ENCODE data around the gene RERE. TPM values are rescaled to one million over a fixed set of nuclear protein-coding genes. Genes with fewer than 3 reads are reported as not detected.

Gene RERE
- total RNA-seq, 1 experiment from 2014 or later: 217 TPM

DNA sequence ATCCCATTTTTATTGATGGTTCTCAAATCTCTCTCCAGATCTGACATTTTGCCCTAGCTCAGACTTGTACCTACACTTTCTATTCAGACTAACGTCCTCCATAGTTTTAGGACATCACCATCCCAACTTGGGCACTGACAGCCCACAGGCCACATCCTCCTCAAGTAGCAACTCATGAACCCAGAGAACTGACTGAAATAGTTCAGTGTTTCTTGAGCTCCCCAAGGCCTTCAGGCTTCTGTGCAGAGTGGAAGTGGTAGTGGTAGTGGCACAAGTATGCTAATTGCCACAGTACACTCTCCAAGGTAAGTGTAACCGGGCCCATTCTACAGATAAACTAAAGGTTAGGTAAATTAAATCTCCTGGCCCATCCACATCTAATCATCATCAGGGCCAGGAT, 387.0 kb downstream of the RERE start:
- no TSS peak for BruUV-seq (replicated peaks)
- Histone ChIP-seq H3K4me3 (ENCODE audit: low read depth in 2 of 2, low read length in 2 of 2) (no peak overlapping the region), H3K4me1 (ENCODE audit: control insufficient read depth, insufficient read depth, low read length) (peaks cover 5% of the 10 kb centered on the region; the same call in 1 of the 2 replicates), H3K27me3 (ENCODE audit: control insufficient read depth, insufficient read depth, low read length) (no peaks in the 10 kb centered on the region), H3K36me3 (ENCODE audit: control insufficient read depth, insufficient read depth, low read length) (no peaks in the 10 kb centered on the region), H3K9me3 (ENCODE audit: control insufficient read depth, insufficient read depth, low read depth, low read length) (no peaks in the 10 kb centered on the region), H3K27ac (ENCODE audit: low read length) (no peak overlapping the region)
- POLR2A ChIA-PET: no interaction called here
- no peak for DNase-seq (ENCODE audit: low read depth, low spot score)
- ATAC-seq: no peak
- intact Hi-C loops (cut with micrococcal nuclease; ENCODE audit: unreplicated experiment): no loop called here
- CTCF ChIA-PET: no interaction called here
- no peak for TF ChIP-seq CTCF (IDR thresholded peaks at IDR 0.05)
- no peak for TF ChIP-seq TCF7L2 (IDR thresholded peaks at IDR 0.05; ENCODE audit: low read depth, low read length)
- TF ChIP-seq POLR2AphosphoS5 (IDR thresholded peaks at IDR 0.05; ENCODE audit: low read depth, low read length): no peak
- in situ Hi-C loops (cut with HindIII; ENCODE audit: low pct_unique_long_range_greater_than_20kb, low sequenced_read_pairs): no loop called here

- Histone ChIP-seq H3K9me3 (ENCODE audit: control insufficient read depth, insufficient read depth, low read depth, low read length) (no peaks in the 10 kb centered on the region), H3K4me3 (ENCODE audit: low read depth in 2 of 2, low read length in 2 of 2) (no peak overlapping the region), H3K27ac (ENCODE audit: low read length) (no peak overlapping the region), H3K4me1 (ENCODE audit: control insufficient read depth, insufficient read depth, low read length) (peaks cover 14% of the 10 kb centered on the region), H3K27me3 (ENCODE audit: control insufficient read depth, insufficient read depth, low read length) (no peaks in the 10 kb centered on the region), H3K36me3 (ENCODE audit: control insufficient read depth, insufficient read depth, low read length) (no peaks in the 10 kb centered on the region)
- POLR2A ChIA-PET: no interaction called here
- DNase-seq (ENCODE audit: low read depth, low spot score): no peak
- in situ Hi-C loops (cut with HindIII; ENCODE audit: low pct_unique_long_range_greater_than_20kb, low sequenced_read_pairs) (no loop called here), intact Hi-C loops (cut with micrococcal nuclease; ENCODE audit: unreplicated experiment) (no loop called here)
- BruUV-seq (replicated peaks): no TSS peak
- TF ChIP-seq REST (IDR thresholded peaks at IDR 0.05; ENCODE audit: insufficient read depth in 1 of 2, low read depth in 2 of 2, low read length in 1 of 2): no peak
- no peak for TF ChIP-seq TCF7L2 (IDR thresholded peaks at IDR 0.05; ENCODE audit: low read depth, low read length)
- TF ChIP-seq POLR2AphosphoS5 (IDR thresholded peaks at IDR 0.05; ENCODE audit: low read depth, low read length): no peak
- TF ChIP-seq SIN3A (IDR thresholded peaks at IDR 0.05; ENCODE audit: borderline replicate concordance, insufficient read depth, low read depth, low read length): no peak
- TF ChIP-seq CTCF (IDR thresholded peaks at IDR 0.05): no peak
- CTCF ChIA-PET: no interaction called here
- no peak for ATAC-seq
Measured at GRCh38 chr1:8429549-8430110, 387.8 kb downstream of the RERE start.

Data from Panc1 (cell line).